HG02981 (cell line): ENCODE data around the gene ACSL3.
"Not testable (repeated sequence)": the region's sequence is repeated elsewhere in the genome, so short reads cannot be mapped to it uniquely, and the experiment has no call there.

Source experiments
- ATAC-seq: cut with Tn5 transposase; IDR thresholded peaks from one replicate; pipeline ENCODE4 v1.9.1; 2021; ENCODE audit warnings: mild to moderate bottlenecking, moderate library complexity; ENCODE audit not compliant: unreplicated experiment

Gene ACSL3

GRCh38 chr2:222968550-222969155 lies 107.8 kb downstream of the ACSL3 start:
- no peak for ATAC-seq

GRCh38 chr2:222969491-222969890 lies 108.7 kb downstream of the ACSL3 start:
- no peak for ATAC-seq

- no peak for ATAC-seq
Measured at GRCh38 chr2:222972420-222972819, 111.6 kb downstream of the ACSL3 start.

- ATAC-seq = no peak
Measured at GRCh38 chr2:222973237-222973636, 112.4 kb downstream of the ACSL3 start.

GRCh38 chr2:222973733-222974132 lies 112.9 kb downstream of the ACSL3 start:
- ATAC-seq = no peak

- no peak for ATAC-seq
Measured at GRCh38 chr2:222976521-222977061, 115.8 kb downstream of the ACSL3 start.

GRCh38 chr2:222977121-222977520 lies 116.3 kb downstream of the ACSL3 start:
- ATAC-seq = no peak

- no peak for ATAC-seq
Measured at GRCh38 chr2:222978850-222979249, 118.0 kb downstream of the ACSL3 start.

GRCh38 chr2:222979484-222979883 lies 118.6 kb downstream of the ACSL3 start:
- no peak for ATAC-seq

GRCh38 chr2:222982010-222982908 lies 121.4 kb downstream of the ACSL3 start:
- peak; percentile 53 for ATAC-seq

- ATAC-seq = no peak
Measured at GRCh38 chr2:222982909-222983265, 122.1 kb downstream of the ACSL3 start.

- ATAC-seq = no peak
Measured at GRCh38 chr2:222984908-222985307, 124.1 kb downstream of the ACSL3 start.

GRCh38 chr2:222989431-222989830 lies 128.6 kb downstream of the ACSL3 start:
- ATAC-seq = no peak

GRCh38 chr2:222990206-222990605 lies 129.4 kb downstream of the ACSL3 start:
- ATAC-seq = not testable (repeated sequence)

- no peak for ATAC-seq
Measured at GRCh38 chr2:222992137-222992536, 131.3 kb downstream of the ACSL3 start.
